ENCODE measurements around the gene FBRSL1.
"Not testable (repeated sequence)": the region's sequence is repeated elsewhere in the genome, so short reads cannot be mapped to it uniquely, and the experiment has no call there.

FBRSL1 gene

DNA sequence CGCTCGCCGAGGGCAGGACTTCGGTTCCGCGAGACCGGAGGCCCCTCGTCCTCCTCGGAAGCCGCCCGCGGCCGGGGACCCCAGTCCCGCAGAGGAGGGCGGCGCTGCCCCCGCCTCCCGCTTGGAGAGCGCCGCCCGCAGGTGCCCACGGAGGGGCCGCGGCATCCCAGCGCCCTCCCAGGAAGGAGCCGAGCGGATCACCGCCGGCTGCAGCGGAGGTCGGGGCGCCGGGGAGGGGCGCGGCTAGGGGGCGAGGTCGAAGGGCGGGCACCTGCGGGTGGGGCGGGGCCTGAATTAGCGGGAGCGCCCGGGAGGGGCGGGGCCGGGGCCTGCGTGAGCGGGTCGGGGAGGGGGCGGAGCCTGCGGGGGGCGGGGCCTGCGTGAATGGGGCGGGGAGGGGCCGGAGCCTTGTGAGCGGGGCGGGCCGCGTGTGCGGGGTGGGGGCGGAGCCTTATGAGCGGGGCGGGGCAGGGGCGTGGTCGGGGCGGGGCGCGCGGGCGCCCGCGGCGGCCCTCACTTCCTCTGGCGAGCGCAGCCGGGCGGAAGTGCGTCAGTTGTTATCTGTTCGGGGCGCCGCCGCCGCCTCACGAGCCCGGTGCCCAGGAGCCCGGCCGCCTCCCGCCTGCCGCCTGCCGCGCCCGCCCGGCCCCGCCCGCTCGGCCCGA lies at the start of gene FBRSL1:
Gene FBRSL1, plus strand, starts transcription at position 550 of the 665 bp plus-strand sequence.
- DNase-seq: peak in 55 of 56 donors; percentile 25 to 95 (median 87)

GRCh38 chr12:132440420-132440819 lies 49.5 kb upstream of the FBRSL1 start:
- DNase-seq: not testable (repeated sequence)

DNA sequence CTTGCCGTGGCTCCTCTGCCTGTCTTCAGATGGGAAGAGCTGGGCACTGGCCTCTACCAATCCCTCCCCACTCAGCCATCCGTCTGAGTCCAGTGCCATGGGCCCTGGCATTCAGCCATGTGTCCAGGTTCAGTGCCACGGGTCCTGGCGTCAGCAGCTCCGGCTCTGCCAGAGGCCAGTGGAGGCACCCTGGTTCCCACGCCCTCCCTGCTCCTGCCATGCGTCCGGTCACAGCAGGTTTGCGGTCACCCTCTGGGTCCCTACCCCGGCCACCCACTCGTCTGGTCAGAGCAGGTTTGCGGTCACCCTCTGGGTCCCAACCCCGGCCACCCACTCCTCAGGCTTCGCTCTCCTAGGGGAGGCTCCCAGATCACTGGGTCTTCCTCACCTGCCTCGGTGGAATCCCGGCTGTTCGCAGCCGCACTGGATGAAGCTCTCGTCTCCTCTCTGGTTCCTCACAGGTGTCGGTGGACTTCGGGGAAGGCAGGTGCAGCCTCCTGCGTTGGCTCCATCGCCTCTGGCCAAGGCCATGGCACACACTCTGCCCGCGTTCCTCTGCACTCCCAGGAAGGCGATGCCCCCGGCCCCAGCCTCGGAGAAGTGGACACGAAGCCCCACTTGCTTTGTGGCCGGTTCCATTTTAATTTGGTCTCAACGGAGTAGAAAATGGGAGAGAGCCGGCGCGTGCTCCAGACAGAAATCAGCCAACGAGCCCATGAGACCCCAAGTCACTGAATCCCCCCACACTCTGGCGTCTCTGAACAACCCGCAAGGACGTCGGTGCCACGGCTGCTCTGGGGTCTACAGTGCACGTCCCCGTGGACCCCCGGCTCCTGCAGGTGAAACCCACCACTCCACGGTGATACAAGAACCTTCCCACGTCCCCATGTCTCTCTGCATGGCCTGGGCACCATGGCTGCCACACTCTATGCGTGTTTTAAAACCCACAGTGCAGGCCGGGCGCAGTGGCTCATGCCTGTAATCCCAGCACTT lies 47.8 kb upstream of the FBRSL1 start:
- DNase-seq: no peak

GRCh38 chr12:132443091-132443490 lies 46.9 kb upstream of the FBRSL1 start:
- DNase-seq: no peak

DNA sequence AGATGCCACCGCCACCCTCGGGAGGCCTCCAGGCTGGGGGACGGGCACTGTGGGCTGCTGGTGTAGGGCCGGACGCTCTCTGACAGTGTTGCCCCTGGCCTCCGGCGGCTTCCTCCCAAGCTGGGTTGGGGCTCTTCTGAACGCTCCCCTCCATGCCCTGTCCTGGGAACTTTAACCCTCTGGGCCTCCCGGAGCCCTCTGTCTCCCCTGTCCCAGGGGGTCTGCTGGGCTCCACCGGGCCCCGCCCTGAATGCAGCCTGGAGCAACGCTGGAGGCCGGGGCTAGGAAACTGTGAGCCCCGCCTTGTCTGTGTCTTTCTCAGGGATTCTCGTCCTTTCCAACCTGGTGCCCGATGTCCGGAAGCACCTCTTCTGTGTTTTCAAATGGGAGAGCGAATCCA lies 45.7 kb upstream of the FBRSL1 start:
- no peak for DNase-seq

DNA sequence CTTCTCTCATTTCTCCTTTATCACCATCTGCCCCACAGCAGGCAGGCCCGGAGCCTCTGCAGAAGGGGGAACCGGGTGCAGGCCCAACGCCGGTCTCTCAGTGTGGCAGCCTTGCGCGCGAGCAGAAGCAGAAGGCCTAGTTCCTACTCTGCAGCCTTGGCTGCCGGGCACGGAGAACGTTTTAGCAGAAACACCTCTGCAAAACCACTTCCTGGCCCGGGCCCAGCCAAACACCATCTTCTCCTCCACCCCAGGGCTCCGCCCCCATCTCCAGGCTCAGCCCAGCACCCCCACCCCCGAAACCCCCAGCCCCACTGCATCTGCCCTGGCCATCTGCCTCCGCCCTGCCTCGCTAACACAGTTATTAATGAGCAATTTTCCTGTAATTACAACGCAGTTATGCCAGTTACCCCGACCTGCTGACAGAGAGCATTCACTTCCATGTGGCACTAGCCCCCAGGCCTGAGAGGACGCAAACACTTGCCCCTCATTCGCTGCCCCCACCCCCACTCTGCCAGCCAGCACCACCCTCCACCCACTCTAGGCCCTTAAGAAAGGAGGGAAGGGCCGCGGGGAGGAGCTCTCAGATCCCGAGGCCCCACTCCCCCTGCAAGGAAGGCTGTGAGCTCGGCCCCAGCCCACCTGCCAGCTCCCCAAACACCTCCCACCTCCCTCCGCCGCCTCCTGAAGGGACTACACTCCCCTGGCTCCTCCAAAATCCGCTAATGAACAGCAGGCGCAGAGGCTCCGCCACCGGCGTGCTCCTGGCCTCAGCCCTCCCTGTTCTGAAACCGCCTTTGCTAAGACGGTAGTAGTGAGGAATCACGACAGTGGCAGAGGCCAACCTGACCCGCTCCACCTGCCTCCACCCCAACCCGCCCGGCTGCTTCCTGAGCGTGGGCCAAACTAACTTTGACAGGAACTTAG lies 44.7 kb upstream of the FBRSL1 start:
- DNase-seq: peak in 2 of 56 donors; percentile 26 to 42

GRCh38 chr12:132445884-132446632 lies 43.9 kb upstream of the FBRSL1 start:
- DNase-seq: peak in 2 of 56 donors; percentile 35 to 36

GRCh38 chr12:132446633-132447326 lies 43.2 kb upstream of the FBRSL1 start:
- no peak for DNase-seq

DNA sequence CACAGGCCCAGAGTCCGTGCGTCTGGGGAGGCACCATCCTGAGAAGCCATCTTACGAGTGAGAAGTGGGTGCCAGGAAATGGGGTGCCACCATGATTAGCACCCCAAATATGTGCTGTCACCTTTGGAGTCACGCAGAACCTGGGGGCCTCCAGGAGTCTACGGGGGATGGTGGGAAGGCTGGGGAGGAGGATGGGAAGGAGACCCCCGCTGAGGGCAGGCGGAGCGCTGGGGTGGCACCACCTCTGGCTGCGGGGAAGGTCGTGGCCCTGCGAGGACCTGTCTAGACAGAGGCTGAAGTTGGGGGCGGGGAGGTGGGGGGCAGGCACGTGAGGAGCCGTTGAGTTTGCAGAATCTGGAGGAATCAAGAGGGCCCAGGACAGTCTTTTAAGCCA lies 42.6 kb upstream of the FBRSL1 start:
- DNase-seq: no peak

DNA sequence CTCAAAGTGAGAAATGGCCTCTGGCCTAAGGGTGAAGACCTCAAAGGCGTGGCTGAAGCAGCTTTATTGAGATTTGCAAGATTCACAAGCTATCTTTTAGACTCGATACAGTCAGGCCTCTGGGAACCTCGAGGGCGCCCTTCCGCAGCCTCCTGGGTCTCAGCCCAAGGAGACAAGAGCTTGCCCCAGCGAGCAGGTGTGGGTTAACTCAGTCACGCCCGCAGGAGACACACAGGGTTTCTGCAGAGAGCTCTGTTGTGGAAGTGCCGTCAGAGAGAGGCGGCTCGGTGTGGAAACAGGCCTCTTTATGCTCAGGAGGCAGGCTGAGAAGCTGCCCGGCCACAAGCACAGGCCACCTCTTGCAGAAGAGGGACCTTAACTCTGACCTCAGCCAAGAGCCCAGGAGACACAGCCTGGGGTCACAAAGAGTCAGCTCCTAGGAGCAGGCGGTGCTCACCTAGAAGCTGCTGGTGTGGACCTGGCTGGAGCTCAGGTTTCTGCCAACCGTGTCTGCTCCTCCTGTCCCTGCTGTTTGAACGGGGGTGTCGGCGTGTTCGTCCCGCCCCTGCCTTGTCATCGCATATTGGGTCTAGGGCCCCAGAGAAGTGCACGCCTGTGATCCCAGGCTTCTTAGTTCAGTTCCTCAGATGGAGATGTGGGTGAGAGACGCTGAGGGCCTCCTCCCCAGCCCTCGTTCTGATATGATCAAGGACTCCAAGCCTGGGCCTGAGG lies 42.1 kb upstream of the FBRSL1 start:
- DNase-seq: no peak

GRCh38 chr12:132448463-132448820 lies 41.5 kb upstream of the FBRSL1 start:
- no peak for DNase-seq

DNA sequence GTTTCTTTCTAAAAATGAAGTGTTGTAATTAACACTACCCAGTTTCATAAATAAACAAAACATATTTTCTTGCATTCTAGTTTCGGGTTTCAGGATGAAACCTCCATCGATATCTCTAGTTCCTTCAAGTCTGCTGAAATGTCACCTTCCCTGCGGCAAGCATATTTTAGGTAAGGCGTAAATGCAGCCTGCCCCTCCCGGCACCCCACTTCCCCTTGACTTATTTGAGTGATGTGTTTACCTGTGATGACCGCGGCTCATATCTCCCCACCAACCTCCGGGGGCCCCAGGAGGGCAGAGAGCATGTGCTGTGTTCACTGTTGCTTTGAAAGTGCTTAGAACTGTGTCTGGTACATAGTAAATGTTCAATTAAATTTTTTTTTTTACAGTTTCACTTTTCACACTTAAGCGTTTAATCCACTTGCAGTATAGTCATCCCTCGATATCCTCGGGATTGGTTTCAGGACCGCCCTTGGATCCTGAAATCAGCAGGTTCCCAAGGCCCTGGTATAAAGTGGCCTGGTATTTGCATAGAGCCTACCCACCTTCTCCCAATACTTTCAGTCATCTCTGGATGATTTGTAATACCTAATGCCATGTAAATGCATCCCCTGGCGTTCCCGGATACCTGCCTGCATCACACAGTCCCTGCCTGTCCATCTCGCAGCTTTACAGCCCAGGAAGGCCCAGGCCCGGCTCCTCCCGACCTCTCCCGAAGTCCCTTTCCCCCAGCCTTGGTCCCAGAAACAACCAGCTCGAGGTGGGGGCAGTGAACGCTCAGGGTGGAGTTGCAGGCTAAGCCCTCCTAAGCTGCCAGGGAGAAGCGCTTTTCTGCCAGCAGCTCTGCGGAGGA lies 40.2 kb upstream of the FBRSL1 start:
- no peak for DNase-seq

DNA sequence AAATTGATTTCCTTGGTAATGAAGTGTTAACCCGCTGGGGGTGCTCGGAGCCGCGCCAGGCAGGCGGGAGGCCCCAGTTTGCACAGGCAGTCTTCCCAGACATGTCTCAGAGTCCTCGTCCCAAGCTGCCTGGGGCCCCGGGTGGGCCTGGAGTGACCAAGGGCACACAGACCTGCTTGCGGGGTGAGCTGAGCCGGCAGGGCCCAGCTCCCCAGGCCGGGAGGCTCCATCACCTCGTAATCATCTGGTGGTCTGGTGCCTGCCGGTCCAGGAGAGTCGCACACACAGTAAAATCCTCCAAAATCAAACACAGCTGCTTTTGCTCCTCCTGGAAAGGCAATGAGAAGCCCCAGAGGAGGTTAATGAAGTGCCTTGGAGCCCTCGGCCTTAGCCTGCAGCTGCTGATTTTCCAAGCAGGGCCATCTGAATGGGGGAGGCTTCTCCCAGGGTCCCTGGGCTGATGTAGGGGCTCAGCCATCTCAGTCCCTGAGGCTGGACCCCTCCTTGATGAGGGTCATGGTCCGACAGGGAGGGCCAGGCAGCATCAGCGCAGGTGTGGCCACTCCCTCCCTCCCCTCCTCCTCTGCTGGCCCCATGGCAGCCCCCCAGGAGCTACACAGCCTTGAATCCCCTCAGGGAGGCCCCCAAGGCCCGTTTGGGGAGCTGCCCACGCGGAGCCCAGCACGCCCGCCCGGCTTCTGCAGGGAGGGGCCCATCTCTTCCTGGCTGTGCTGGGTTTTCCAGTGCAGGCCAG lies 39.4 kb upstream of the FBRSL1 start:
- DNase-seq: peak in 2 of 56 donors; percentile 41 to 53

DNA sequence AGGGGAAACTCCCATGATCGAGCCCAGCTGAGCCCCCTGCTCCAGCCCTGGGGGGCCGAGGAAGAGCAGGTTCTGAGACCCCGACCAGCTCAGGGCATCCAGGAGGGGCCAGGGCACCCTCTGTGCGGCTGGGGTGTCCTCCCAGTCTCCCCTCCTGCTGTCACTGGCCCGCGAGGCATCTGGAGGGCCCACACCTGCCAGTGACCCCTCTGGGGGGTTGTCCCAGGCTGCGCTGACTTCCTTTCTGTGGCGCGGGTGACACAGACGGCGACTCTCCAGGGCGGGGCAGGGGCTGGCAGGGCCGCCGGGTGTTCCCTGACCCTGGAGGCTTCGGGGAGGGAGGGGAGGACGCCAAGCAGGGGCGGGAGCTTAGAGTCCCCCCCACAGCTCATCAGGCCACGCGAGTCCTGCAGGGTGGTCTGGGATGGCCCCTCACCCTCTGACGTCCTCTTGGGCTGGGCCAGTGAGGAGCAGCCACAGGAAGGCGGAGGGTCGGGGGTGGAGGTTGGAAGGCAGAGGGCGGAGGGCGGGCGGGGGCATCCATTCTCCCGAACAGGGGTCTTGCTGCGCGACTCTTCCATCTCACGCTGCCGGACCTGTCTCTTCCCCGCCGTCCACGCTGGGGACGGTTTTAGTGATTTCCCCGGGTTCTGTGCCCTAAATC lies 38.6 kb upstream of the FBRSL1 start:
- DNase-seq: no peak

- DNase-seq: no peak
Measured at GRCh38 chr12:132451836-132452195, 38.1 kb upstream of the FBRSL1 start.

- DNase-seq: no peak
Measured at GRCh38 chr12:132452596-132453350, 37.2 kb upstream of the FBRSL1 start.
